GM12891 (cell line): ENCODE measurements around the gene GMDS.

Experiments used
- POLR2A ChIP-seq: IDR thresholded peaks from 2 replicates; pipeline ENCODE4 v1.6.1; 2011; ENCODE audit warnings: low read depth, low read length, control low read depth
- POLR2AphosphoS5 ChIP-seq: IDR thresholded peaks from 2 replicates; pipeline ENCODE4 v1.6.1; 2011; ENCODE audit warnings: low read depth, low read length, control low read depth
- TAF1 ChIP-seq: IDR thresholded peaks from 2 replicates; pipeline ENCODE4 v1.6.1; 2011; ENCODE audit warnings: low read depth, low read length, control low read depth

- TF ChIP-seq POLR2A = no peak
- no peak for TF ChIP-seq TAF1
- no peak for TF ChIP-seq POLR2AphosphoS5
Measured at GRCh38 chr6:1817033-1817761, 428.2 kb downstream of the GMDS start.
